Astrocyte of the spinal cord (primary cell): ENCODE measurements around the gene LXN.

Source experiments
- DNase-seq: peaks from one replicate; pipeline ENCODE4 v3.0.0; 2011; ENCODE audit warnings: low read depth, low spot score
- H3K4me3 ChIP-seq: 2 replicates; pipeline ENCODE4 v1.5.1; 2011; ENCODE audit warnings: low read depth, mild to moderate bottlenecking, low read length, moderate library complexity
- in situ Hi-C: cut with HindIII; loops from 2 replicates; pipeline ENCODE4 v1.10.0; 2017; ENCODE audit warnings: low sequenced_read_pairs
- TF ChIP-seq, protein P1 (sequence below): IDR thresholded peaks from 2 replicates; pipeline ENCODE4 v1.5.1; 2012; ENCODE audit warnings: low read depth, mild to moderate bottlenecking, low read length, inconsistent platforms

LXN gene

GRCh38 chr3:158672215-158673176 lies at the start of gene LXN:
LXN (minus strand) TSS chr3:158672648; CDS start chr3:158672478, 170 bp downstream.
- in situ Hi-C loops: no loop called here
- DNase-seq: peak; percentile 87
- TF ChIP-seq, protein P1, sequence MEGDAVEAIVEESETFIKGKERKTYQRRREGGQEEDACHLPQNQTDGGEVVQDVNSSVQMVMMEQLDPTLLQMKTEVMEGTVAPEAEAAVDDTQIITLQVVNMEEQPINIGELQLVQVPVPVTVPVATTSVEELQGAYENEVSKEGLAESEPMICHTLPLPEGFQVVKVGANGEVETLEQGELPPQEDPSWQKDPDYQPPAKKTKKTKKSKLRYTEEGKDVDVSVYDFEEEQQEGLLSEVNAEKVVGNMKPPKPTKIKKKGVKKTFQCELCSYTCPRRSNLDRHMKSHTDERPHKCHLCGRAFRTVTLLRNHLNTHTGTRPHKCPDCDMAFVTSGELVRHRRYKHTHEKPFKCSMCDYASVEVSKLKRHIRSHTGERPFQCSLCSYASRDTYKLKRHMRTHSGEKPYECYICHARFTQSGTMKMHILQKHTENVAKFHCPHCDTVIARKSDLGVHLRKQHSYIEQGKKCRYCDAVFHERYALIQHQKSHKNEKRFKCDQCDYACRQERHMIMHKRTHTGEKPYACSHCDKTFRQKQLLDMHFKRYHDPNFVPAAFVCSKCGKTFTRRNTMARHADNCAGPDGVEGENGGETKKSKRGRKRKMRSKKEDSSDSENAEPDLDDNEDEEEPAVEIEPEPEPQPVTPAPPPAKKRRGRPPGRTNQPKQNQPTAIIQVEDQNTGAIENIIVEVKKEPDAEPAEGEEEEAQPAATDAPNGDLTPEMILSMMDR: peak; percentile 88
- peak within 1 kb of the TSS; percentile 60 for H3K4me3 ChIP-seq

- TF ChIP-seq, protein P1: no peak
- DNase-seq: no peak
- no peak overlapping the region for H3K4me3 ChIP-seq
- in situ Hi-C loops: no loop called here
Measured at GRCh38 chr3:158722108-158722507, 49.7 kb upstream of the LXN start.

DNA sequence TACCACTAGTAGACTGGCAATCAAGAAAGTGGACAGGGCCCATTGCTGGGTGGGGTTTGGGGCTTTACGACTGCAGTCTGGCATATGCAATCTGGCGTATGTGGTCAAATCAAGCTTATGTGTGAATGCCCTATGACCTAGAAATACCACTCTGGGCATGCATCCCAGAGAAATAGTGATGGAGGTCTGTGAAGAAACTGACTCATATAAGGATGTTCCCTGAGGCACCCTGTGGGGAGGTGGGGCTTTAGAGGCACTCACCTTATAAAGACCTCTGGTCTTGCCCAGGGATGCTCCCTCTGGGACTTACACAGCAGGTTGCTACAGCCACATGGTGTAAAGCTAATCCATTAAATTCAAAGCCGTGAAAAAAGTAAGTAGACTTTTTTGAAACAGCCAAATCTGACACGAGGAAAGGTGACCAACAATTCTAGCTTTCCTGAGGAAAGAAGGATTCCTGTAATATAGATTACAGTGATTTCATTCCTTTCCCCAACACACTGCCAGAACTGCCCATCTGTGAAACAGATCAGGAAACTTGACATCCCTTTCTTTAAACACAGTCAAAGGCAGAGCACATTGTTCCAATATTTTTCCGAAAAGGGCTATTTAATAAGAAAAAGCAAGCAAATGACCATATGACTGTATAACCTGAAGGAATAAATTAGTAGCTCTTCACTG lies 46.2 kb upstream of the LXN start:
- H3K4me3 ChIP-seq: no peak overlapping the region
- DNase-seq: peak; percentile 98
- TF ChIP-seq, protein P1: no peak
- in situ Hi-C loops: no loop called here

DNA sequence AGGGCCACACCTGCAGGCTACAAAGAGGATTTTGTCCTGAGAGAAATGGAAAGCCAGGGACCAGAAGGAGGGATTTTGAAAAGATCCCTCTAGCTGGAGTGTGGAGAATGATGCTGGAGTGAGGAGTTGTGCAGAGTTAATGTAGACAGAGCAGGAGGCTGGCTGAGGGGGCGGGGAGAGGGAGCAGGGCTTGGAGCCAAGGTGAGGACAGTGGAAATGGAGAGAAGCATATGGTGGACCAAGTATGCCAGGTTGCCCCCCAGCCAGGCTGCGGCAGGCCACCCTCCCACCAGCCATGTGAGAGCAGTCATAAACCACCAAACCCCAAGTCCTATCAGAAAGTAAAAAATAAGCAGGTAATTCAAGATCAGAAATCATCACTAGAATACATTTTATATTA lies 45.1 kb upstream of the LXN start:
- no peak for DNase-seq
- in situ Hi-C loops: no loop called here
- TF ChIP-seq, protein P1: no peak
- H3K4me3 ChIP-seq: no peak overlapping the region

GRCh38 chr3:158713094-158713499 lies 40.6 kb upstream of the LXN start:
- peak; percentile 79 for DNase-seq

DNA sequence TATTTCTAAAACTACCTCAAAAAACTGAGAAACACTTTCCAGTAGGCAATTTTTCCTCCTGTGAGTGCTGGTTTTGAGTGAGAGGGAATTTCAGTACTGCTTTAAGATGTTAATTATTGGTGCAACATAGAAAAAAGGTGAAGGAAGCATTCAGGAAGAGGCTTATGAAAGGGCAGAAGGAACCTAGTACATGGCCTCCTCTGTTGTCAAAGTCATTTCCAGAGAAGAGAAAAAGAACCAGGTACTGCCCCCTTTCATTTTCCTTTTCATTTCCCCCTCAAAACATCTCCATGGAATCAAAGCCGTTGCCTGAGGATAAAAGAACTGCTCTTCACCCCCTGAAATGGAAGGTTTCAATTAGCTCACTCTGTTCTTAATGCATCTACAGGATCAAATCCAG lies 40.0 kb upstream of the LXN start:
- DNase-seq: no peak
- H3K4me3 ChIP-seq: no peak overlapping the region
- TF ChIP-seq, protein P1: no peak
- in situ Hi-C loops: no loop called here

More at GRCh38 chr3:158713094-158713499, 40.6 kb upstream of the LXN start:
- H3K4me3 ChIP-seq: no peak overlapping the region
- in situ Hi-C loops: no loop called here
- TF ChIP-seq, protein P1: no peak
